Tongue (tissue), 2 donors: Measurements from ENCODE around the gene TSSK3. TPM values are rescaled to one million over a fixed set of nuclear protein-coding genes. Genes with fewer than 3 reads are reported as not detected.
"Not testable (repeated sequence)": the region's sequence is repeated elsewhere in the genome, so short reads cannot be mapped to it uniquely, and the experiment has no call there.

Source experiments
- DNase-seq: peaks from one replicate; pipeline ENCODE4 v3.0.0-alpha.2; 2015
- total RNA-seq: library from RNA; depleted of rRNA; stranded (reverse); fragments of >200 nt; gene quantifications from one replicate; pipeline ENCODE4 v1.2.3, GENCODE V29; 2014

TSSK3 gene
- total RNA-seq, 1 donor from 2014 or later = not detected

GRCh38 chr1:32363713-32364112, 1.4 kb downstream of the TSSK3 start:
- no peak for DNase-seq

GRCh38 chr1:32364836-32365235, 2.5 kb downstream of the TSSK3 start:
- no peak for DNase-seq

- no peak for DNase-seq
Observed at GRCh38 chr1:32365445-32365844, 3.1 kb downstream of the TSSK3 start.

- DNase-seq = no peak
Observed at GRCh38 chr1:32367912-32368635, 5.7 kb downstream of the TSSK3 start.

GRCh38 chr1:32372149-32372756, 9.9 kb downstream of the TSSK3 start:
- no peak for DNase-seq

- DNase-seq = no peak
Observed at GRCh38 chr1:32373996-32374592, 11.8 kb downstream of the TSSK3 start.

- no peak for DNase-seq
Observed at GRCh38 chr1:32376199-32376598, 13.9 kb downstream of the TSSK3 start.

- DNase-seq = no peak
Observed at GRCh38 chr1:32377541-32378220, 15.3 kb downstream of the TSSK3 start.

GRCh38 chr1:32380057-32380456, 17.7 kb downstream of the TSSK3 start:
- DNase-seq = no peak

- no peak for DNase-seq
Observed at GRCh38 chr1:32386676-32387392, 24.5 kb downstream of the TSSK3 start.

- no peak for DNase-seq
Observed at GRCh38 chr1:32388641-32389040, 26.3 kb downstream of the TSSK3 start.

- DNase-seq = no peak
Observed at GRCh38 chr1:32390904-32391870, 28.8 kb downstream of the TSSK3 start.

GRCh38 chr1:32392325-32392724, 30.0 kb downstream of the TSSK3 start:
- DNase-seq = no peak

GRCh38 chr1:32393136-32393535, 30.8 kb downstream of the TSSK3 start:
- DNase-seq = no peak

GRCh38 chr1:32393832-32394140, 31.4 kb downstream of the TSSK3 start:
- peak; percentile 58 for DNase-seq

GRCh38 chr1:32394141-32394889, 32.0 kb downstream of the TSSK3 start, which contains the start of gene BSDC1:
BSDC1 (minus strand) TSS chr1:32394441; CDS start chr1:32394414, 27 bp downstream.
- DNase-seq = peak; percentile 99

GRCh38 chr1:32394890-32395432, 32.6 kb downstream of the TSSK3 start:
- no peak for DNase-seq

GRCh38 chr1:32396524-32396923, 34.2 kb downstream of the TSSK3 start:
- DNase-seq = not testable (repeated sequence)

GRCh38 chr1:32398401-32398800, 36.1 kb downstream of the TSSK3 start:
- DNase-seq = no peak

- no peak for DNase-seq
Observed at GRCh38 chr1:32399843-32400242, 37.5 kb downstream of the TSSK3 start.
